K562 (cell line): Measurements from ENCODE around the gene CEP350. TPM values are rescaled to one million over a fixed set of nuclear protein-coding genes. Genes with fewer than 3 reads are reported as not detected.

Source experiments
- ARID1B ChIP-seq: fragments of 450-650 bp; IDR thresholded peaks from 2 replicates; pipeline ENCODE4 v1.6.1; 2016; ENCODE audit warnings: antibody characterized with exemption, mild to moderate bottlenecking, inconsistent platforms
- BRD9 ChIP-seq: fragments of 450-650 bp; IDR thresholded peaks from 2 replicates; pipeline ENCODE4 v1.6.1; 2018; ENCODE audit warnings: low read depth; ENCODE audit not compliant: partially characterized antibody
- CBFA2T3 ChIP-seq: fragments of 450-650 bp; IDR thresholded peaks from 2 replicates; pipeline ENCODE4 v1.6.1; 2017
- CCAR2 ChIP-seq: fragments of 200-400 bp; formaldehyde crosslinking; IDR thresholded peaks from 2 replicates; pipeline ENCODE4 v1.6.1; 2017; ENCODE audit warnings: mild to moderate bottlenecking, low read depth, low read length
- GABPA ChIP-seq: fragments of 200-800 bp; sonication (Bioruptor generic); conservative IDR thresholded peaks from 2 replicates; pipeline ENCODE4 v1.6.1; 2016; ENCODE audit warnings: low read depth, missing genetic modification characterization, missing compliant biosample characterization
- GATAD2A ChIP-seq: fragments of 450-650 bp; IDR thresholded peaks from 2 replicates; pipeline ENCODE4 v1.6.1; 2017
- HDAC6 ChIP-seq: IDR thresholded peaks from 2 replicates; pipeline ENCODE4 v1.6.1; 2012; ENCODE audit warnings: low read depth, mild to moderate bottlenecking, control low read depth, inconsistent platforms, low read length, moderate library complexity
- HLTF ChIP-seq: fragments of 450-650 bp; IDR thresholded peaks from 2 replicates; pipeline ENCODE4 v1.6.1; 2016
- MAFF ChIP-seq: IDR thresholded peaks from 2 replicates; pipeline ENCODE4 v1.6.1; 2012; ENCODE audit warnings: low read length, improper control_type of control experiment
- NFIC ChIP-seq: fragments of 450-650 bp; IDR thresholded peaks from 2 replicates; pipeline ENCODE4 v1.6.1; 2017; ENCODE audit warnings: mild to moderate bottlenecking, inconsistent platforms
- NFRKB ChIP-seq: fragments of 450-650 bp; IDR thresholded peaks from 2 replicates; pipeline ENCODE4 v1.6.1; 2016; ENCODE audit warnings: low read depth
- RAD21 ChIP-seq, 2 experiments: fragments of 250-450 bp in 1 of 2; fragments of 450-650 bp in 1 of 2; sonication (Bioruptor Pico) in 1 of 2; formaldehyde crosslinking in 1 of 2; IDR thresholded peaks in 1 of 2; conservative IDR thresholded peaks in 1 of 2; 2 replicates each; pipeline versions ENCODE4 v1.4.0 to v1.8.0; 2020 to 2022; ENCODE audit warnings: mild to moderate bottlenecking in 2 of 2, moderate library complexity in 1 of 2
- RBFOX2 ChIP-seq: fragments of 200-400 bp; formaldehyde crosslinking; IDR thresholded peaks from 2 replicates; pipeline ENCODE4 v1.6.1; 2017; ENCODE audit warnings: low read depth, mild to moderate bottlenecking, low read length, moderate library complexity
- RNF2 ChIP-seq: sonication (generic); IDR thresholded peaks from 2 replicates; pipeline ENCODE4 v1.6.1; 2016
- polyA plus RNA-seq, 8 experiments: library from polyadenylated mRNA; depleted of rRNA in 4 of 8; stranded (reverse) in 5 of 8; unstranded in 3 of 8; fragments of >200 nt; fragmentation: Nextera tagmentation in 2 of 8; fragmentation: Illumina TruSeq in 1 of 8; extraction: Ambion mirVana in 2 of 8; extraction: Trizol in 1 of 8; gene quantifications; 2 replicates each; pipeline versions ENCODE4 v1.2.1 to v1.2.3, GENCODE V29; 2011 to 2014; ENCODE audit warnings: inconsistent platforms in 1 of 8, missing spikeins in 1 of 8
- total RNA-seq, 7 experiments: library from RNA; depleted of rRNA in 6 of 7; stranded (reverse); fragments of >200 nt in 6 of 7; fragmentation: Illumina TruSeq in 2 of 7; extraction: Trizol in 2 of 7; gene quantifications; 2 replicates each; pipeline versions ENCODE4 v1.2.1 to v1.2.3, GENCODE V29; 2011 to 2021; ENCODE audit warnings: low replicate concordance in 1 of 7
- TF ChIP-seq, protein P1 (sequence below), 2 experiments: fragments of 450-650 bp; formaldehyde crosslinking in 1 of 2; IDR thresholded peaks; 2 replicates each; pipeline versions ENCODE4 v1.4.0 to v1.6.1; 2014 to 2020; ENCODE audit warnings: mild to moderate bottlenecking in 2 of 2, borderline replicate concordance in 1 of 2, low read depth in 1 of 2
- TF ChIP-seq, protein P2 (sequence below): fragments of 450-650 bp; formaldehyde crosslinking; IDR thresholded peaks from 2 replicates; pipeline ENCODE4 v1.4.0; 2022; ENCODE audit warnings: mild to moderate bottlenecking, moderate library complexity
- TF ChIP-seq, protein P3 (sequence below): sonication (generic); formaldehyde crosslinking; IDR thresholded peaks from 2 replicates; pipeline ENCODE4 v1.8.0; 2022; ENCODE audit warnings: missing genetic modification reagents, mild to moderate bottlenecking, moderate library complexity, borderline replicate concordance
- TF ChIP-seq, protein P4 (sequence below): fragments of 250-450 bp; sonication (Bioruptor Pico); IDR thresholded peaks from 2 replicates; pipeline ENCODE4 v1.8.0; 2022; ENCODE audit warnings: moderate library complexity, mild to moderate bottlenecking, inconsistent platforms

CEP350 gene
- total and polyA plus RNA-seq, 9 of the 15 experiments (the other 6 are each of a cell fraction or from before 2014, with no cell fraction given): 8.3 to 64.3 (median 28.0) TPM

DNA sequence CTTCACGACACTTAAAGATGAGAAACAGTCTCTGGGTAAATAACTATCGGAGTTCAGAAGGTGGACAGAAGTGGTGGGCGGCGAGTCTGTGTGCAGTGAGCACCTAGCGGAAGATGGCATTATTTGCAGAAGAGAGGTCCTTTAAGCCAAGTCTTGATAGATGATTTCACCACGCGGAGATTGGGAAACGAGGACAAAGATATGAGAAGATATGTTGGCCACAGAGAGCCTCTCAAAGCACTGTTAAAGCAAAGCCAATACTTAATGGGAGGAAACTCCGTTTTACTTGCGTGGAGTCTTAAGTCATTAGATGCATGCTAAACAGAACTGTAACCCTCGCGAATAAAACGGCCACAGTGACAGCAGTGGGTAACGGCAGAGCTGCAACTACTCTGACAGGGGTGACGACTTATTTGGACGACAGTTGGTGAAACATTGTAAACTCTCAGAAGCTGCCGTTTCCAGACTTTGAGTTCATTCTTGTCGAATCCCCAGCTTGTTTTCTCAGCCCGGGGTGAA, 577 bp upstream of the CEP350 start (continued):
- TF ChIP-seq, protein P1, sequence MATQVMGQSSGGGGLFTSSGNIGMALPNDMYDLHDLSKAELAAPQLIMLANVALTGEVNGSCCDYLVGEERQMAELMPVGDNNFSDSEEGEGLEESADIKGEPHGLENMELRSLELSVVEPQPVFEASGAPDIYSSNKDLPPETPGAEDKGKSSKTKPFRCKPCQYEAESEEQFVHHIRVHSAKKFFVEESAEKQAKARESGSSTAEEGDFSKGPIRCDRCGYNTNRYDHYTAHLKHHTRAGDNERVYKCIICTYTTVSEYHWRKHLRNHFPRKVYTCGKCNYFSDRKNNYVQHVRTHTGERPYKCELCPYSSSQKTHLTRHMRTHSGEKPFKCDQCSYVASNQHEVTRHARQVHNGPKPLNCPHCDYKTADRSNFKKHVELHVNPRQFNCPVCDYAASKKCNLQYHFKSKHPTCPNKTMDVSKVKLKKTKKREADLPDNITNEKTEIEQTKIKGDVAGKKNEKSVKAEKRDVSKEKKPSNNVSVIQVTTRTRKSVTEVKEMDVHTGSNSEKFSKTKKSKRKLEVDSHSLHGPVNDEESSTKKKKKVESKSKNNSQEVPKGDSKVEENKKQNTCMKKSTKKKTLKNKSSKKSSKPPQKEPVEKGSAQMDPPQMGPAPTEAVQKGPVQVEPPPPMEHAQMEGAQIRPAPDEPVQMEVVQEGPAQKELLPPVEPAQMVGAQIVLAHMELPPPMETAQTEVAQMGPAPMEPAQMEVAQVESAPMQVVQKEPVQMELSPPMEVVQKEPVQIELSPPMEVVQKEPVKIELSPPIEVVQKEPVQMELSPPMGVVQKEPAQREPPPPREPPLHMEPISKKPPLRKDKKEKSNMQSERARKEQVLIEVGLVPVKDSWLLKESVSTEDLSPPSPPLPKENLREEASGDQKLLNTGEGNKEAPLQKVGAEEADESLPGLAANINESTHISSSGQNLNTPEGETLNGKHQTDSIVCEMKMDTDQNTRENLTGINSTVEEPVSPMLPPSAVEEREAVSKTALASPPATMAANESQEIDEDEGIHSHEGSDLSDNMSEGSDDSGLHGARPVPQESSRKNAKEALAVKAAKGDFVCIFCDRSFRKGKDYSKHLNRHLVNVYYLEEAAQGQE (IDR thresholded peaks at IDR 0.05; ENCODE audit: borderline replicate concordance): no peak
- TF ChIP-seq, protein P1 (CRISPR knock-in tag; IDR thresholded peaks at IDR 0.05; ENCODE audit: low read depth): 0 out of 2 replicates have a peak, but pooled peaks have one; percentile 7
- TF ChIP-seq CBFA2T3 (peak; percentile 13; the same call in 1 of the 2 replicates), RBFOX2 (no peak), GATAD2A (no peak), HLTF (peak; percentile 75; the same call in 1 of the 2 replicates), CCAR2 (no peak), GABPA (tag) (0 out of 2 replicates have a peak, but pooled peaks have one; percentile 58), ARID1B (peak; percentile 27; the same call in 1 of the 2 replicates), NFIC (peak; percentile 38), NFRKB (no peak), HDAC6 (no peak), RAD21 (CRISPR knock-in tag; conservative IDR thresholded peaks at IDR 0.05 in 1 of 2, IDR thresholded peaks at IDR 0.05 in 1 of 2) (0 out of 4 replicates have a peak, but pooled peaks of 1 of the 2 experiments have one; percentile 29), BRD9 (peak; percentile 57), RNF2 (no peak), MAFF (no peak)
- TF ChIP-seq, protein P2, sequence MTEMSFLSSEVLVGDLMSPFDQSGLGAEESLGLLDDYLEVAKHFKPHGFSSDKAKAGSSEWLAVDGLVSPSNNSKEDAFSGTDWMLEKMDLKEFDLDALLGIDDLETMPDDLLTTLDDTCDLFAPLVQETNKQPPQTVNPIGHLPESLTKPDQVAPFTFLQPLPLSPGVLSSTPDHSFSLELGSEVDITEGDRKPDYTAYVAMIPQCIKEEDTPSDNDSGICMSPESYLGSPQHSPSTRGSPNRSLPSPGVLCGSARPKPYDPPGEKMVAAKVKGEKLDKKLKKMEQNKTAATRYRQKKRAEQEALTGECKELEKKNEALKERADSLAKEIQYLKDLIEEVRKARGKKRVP (CRISPR knock-in tag): no peak
- TF ChIP-seq, protein P3, sequence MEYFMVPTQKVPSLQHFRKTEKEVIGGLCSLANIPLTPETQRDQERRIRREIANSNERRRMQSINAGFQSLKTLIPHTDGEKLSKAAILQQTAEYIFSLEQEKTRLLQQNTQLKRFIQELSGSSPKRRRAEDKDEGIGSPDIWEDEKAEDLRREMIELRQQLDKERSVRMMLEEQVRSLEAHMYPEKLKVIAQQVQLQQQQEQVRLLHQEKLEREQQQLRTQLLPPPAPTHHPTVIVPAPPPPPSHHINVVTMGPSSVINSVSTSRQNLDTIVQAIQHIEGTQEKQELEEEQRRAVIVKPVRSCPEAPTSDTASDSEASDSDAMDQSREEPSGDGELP (CRISPR knock-in tag): no peak
- TF ChIP-seq, protein P4, sequence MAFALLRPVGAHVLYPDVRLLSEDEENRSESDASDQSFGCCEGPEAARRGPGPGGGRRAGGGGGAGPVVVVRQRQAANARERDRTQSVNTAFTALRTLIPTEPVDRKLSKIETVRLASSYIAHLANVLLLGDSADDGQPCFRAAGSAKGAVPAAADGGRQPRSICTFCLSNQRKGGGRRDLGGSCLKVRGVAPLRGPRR (CRISPR knock-in tag): no peak; the same call in 1 of the 2 replicates
